H1 (cell line): ENCODE measurements around the gene KIFBP.

Experiments used
- CREB1 ChIP-seq: IDR thresholded peaks from 2 replicates; pipeline ENCODE4 v1.6.1; 2012; ENCODE audit warnings: inconsistent platforms
- CTCF ChIP-seq, 3 experiments: IDR thresholded peaks; 1 replicate in 2 of 3; 2 replicates in 1 of 3; pipeline versions ENCODE4 v1.5.1 to v1.6.1; 2011; ENCODE audit warnings: low read length in 3 of 3, mild to moderate bottlenecking in 3 of 3, inconsistent platforms in 2 of 3, low read depth in 1 of 3, moderate library complexity in 1 of 3; ENCODE audit not compliant: insufficient read depth in 1 of 3; ENCODE audit errors: control extremely low read depth in 1 of 3
- MAFK ChIP-seq: IDR thresholded peaks from 2 replicates; pipeline ENCODE4 v1.6.1; 2012; ENCODE audit warnings: low read depth, mild to moderate bottlenecking, improper control_type of control experiment, low read length
- POLR2A ChIP-seq, 2 experiments: IDR thresholded peaks; 1 replicate in 1 of 2; 2 replicates in 1 of 2; pipeline ENCODE4 v1.6.1; 2011; ENCODE audit warnings: low read depth in 2 of 2, low read length in 2 of 2, mild to moderate bottlenecking in 2 of 2; ENCODE audit errors: control extremely low read depth in 1 of 2
- RAD21 ChIP-seq, 2 experiments: IDR thresholded peaks in 1 of 2; conservative IDR thresholded peaks in 1 of 2; 2 replicates each; pipeline ENCODE4 v1.6.1; 2011; ENCODE audit warnings: low read depth in 2 of 2, low read length in 2 of 2, improper control_type of control experiment in 1 of 2, inconsistent platforms in 1 of 2, mild to moderate bottlenecking in 1 of 2, moderate library complexity in 1 of 2
- SP1 ChIP-seq: IDR thresholded peaks from 2 replicates; pipeline ENCODE4 v1.6.1; 2011; ENCODE audit warnings: low read depth, low read length
- SRF ChIP-seq: IDR thresholded peaks from 2 replicates; pipeline ENCODE4 v1.6.1; 2011; ENCODE audit warnings: mild to moderate bottlenecking, low read depth, low read length, moderate library complexity
- TBP ChIP-seq: IDR thresholded peaks from 2 replicates; pipeline ENCODE4 v1.6.1; 2011; ENCODE audit warnings: low read depth, low read length, improper control_type of control experiment
- ZNF274 ChIP-seq: IDR thresholded peaks from 2 replicates; pipeline ENCODE4 v1.7.0; 2012; ENCODE audit warnings: low read length, borderline replicate concordance; ENCODE audit errors: extremely low read depth

- no peak for TF ChIP-seq TBP
- no peak for TF ChIP-seq CTCF (IDR thresholded peaks at IDR 0.05; ENCODE audit: control extremely low read depth in 1 of 3, insufficient read depth in 1 of 3, low read depth in 1 of 3, low read length in 3 of 3)
- no peak for TF ChIP-seq MAFK
- TF ChIP-seq SP1, result no peak
- TF ChIP-seq POLR2A (IDR thresholded peaks at IDR 0.05; ENCODE audit: control extremely low read depth in 1 of 2, low read depth in 2 of 2, low read length in 2 of 2), result no peak
- no peak for TF ChIP-seq ZNF274
- TF ChIP-seq CREB1, result no peak
- no peak for TF ChIP-seq RAD21 (IDR thresholded peaks at IDR 0.05 in 1 of 2, conservative IDR thresholded peaks at IDR 0.05 in 1 of 2; ENCODE audit: low read depth in 2 of 2, low read length in 2 of 2)
- TF ChIP-seq SRF, result no peak
These were observed 49.7 kb upstream of the KIFBP start for GRCh38 chr10:68938884-68939283.
